Body of pancreas (tissue), 4 donors: Measurements from ENCODE around the gene FAM131B.

Experiments used
- POLR2A ChIP-seq, 3 donors: fragments of 450-650 bp; IDR thresholded peaks; one replicate each; pipeline ENCODE4 v1.6.1; 2016; ENCODE audit warnings: antibody characterized with exemption in 3 of 3, mild to moderate bottlenecking in 2 of 3
- TF ChIP-seq, protein P1 (sequence below), 7 experiments: fragments of 450-650 bp in 4 of 7; fragments of 200-600 bp in 3 of 7; sonication (generic) in 3 of 7; IDR thresholded peaks; one replicate each; pipeline ENCODE4 v1.5.1; 2016 to 2019; ENCODE audit warnings: antibody characterized with exemption in 7 of 7

DNA sequence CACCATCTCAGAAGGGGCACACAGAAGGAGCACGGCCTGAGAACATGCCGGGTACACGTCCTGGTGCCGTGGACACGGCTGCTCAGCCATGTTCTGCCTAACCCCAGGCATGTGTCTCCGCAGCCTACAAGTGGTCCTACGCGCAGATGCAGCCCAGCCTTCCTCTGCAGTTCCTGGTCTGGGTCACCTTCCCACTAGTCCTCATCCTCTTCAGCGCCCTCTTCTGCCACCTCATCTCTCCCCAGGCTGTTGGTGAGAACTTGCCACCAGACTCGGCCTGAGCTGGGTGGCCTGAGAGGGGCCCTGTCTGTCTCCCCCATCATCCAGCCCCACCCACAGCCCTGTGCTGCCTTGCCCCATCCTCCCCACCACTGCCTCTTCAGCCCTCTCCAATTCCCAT, 41.3 kb downstream of the FAM131B start:
- TF ChIP-seq, protein P1, sequence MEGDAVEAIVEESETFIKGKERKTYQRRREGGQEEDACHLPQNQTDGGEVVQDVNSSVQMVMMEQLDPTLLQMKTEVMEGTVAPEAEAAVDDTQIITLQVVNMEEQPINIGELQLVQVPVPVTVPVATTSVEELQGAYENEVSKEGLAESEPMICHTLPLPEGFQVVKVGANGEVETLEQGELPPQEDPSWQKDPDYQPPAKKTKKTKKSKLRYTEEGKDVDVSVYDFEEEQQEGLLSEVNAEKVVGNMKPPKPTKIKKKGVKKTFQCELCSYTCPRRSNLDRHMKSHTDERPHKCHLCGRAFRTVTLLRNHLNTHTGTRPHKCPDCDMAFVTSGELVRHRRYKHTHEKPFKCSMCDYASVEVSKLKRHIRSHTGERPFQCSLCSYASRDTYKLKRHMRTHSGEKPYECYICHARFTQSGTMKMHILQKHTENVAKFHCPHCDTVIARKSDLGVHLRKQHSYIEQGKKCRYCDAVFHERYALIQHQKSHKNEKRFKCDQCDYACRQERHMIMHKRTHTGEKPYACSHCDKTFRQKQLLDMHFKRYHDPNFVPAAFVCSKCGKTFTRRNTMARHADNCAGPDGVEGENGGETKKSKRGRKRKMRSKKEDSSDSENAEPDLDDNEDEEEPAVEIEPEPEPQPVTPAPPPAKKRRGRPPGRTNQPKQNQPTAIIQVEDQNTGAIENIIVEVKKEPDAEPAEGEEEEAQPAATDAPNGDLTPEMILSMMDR (IDR thresholded peaks at IDR 0.05), result no peak
- TF ChIP-seq POLR2A (IDR thresholded peaks at IDR 0.05), result no peak
